ENCODE results near the gene APOBR.

GRCh38 chr16:28524681-28525171 lies 30.3 kb downstream of the APOBR start:
- no peak for TF ChIP-seq CTCF (IDR thresholded peaks at IDR 0.05)
- TF ChIP-seq POLR2A (IDR thresholded peaks at IDR 0.05): no peak

Measured in testis (tissue), 2 donors.